MM.1S (cell line): ENCODE data around the gene VWC2.

Source experiments
- DNase-seq: peaks from one replicate; pipeline ENCODE4 v3.0.0-alpha.2; 2015
- H2AFZ ChIP-seq: fragments of 300-600 bp; sonication (generic); 2 replicates; pipeline ENCODE4 v1.6.0; 2016; ENCODE audit warnings: antibody characterized with exemption, low read length
- H3F3A ChIP-seq: fragments of 300-600 bp; sonication (generic); 2 replicates; pipeline ENCODE4 v1.6.1; 2016; ENCODE audit warnings: mild to moderate bottlenecking, antibody characterized with exemption, low read length, moderate library complexity, mixed read lengths; ENCODE audit not compliant: insufficient read depth
- H3K27ac ChIP-seq: fragments of 300-600 bp; sonication (generic); 2 replicates; pipeline ENCODE4 v1.5.1; 2016; ENCODE audit warnings: mild to moderate bottlenecking, low read length
- H3K27me3 ChIP-seq: fragments of 300-600 bp; sonication (generic); replicated peaks from 2 replicates; pipeline ENCODE4 v1.6.0; 2016; ENCODE audit warnings: low read length; ENCODE audit not compliant: insufficient read depth
- H3K36me3 ChIP-seq: fragments of 300-600 bp; sonication (generic); replicated peaks from 2 replicates; pipeline ENCODE4 v1.6.1; 2016; ENCODE audit warnings: mild to moderate bottlenecking, low read length, mixed read lengths; ENCODE audit not compliant: insufficient read depth
- H3K4me1 ChIP-seq: fragments of 300-600 bp; sonication (generic); 2 replicates; pipeline ENCODE4 v1.6.1; 2016; ENCODE audit warnings: low read length, mixed read lengths
- H3K4me2 ChIP-seq: fragments of 300-600 bp; sonication (generic); 2 replicates; pipeline ENCODE4 v1.6.0; 2016; ENCODE audit warnings: low read depth, low read length
- H3K4me3 ChIP-seq: fragments of 300-600 bp; sonication (generic); 2 replicates; pipeline ENCODE4 v1.5.1; 2016; ENCODE audit warnings: low read length, mixed read lengths
- H3K79me2 ChIP-seq: fragments of 300-600 bp; sonication (generic); 2 replicates; pipeline ENCODE4 v1.6.1; 2016; ENCODE audit warnings: mixed run types, low read length, mixed read lengths
- H3K9ac ChIP-seq: fragments of 300-600 bp; sonication (generic); 2 replicates; pipeline ENCODE4 v1.6.1; 2016; ENCODE audit warnings: low read length, mixed read lengths
- H3K9me2 ChIP-seq: fragments of 300-600 bp; sonication (generic); replicated peaks from 2 replicates; pipeline ENCODE4 v1.6.1; 2016; ENCODE audit warnings: mild to moderate bottlenecking, low read length, mixed read lengths; ENCODE audit not compliant: insufficient read depth
- H3K9me3 ChIP-seq: fragments of 300-600 bp; sonication (generic); replicated peaks from 2 replicates; pipeline ENCODE4 v1.6.1; 2016; ENCODE audit warnings: mild to moderate bottlenecking, low read length, mixed read lengths; ENCODE audit not compliant: insufficient read depth
- H4K20me1 ChIP-seq: fragments of 300-600 bp; sonication (generic); 2 replicates; pipeline ENCODE4 v1.6.1; 2016; ENCODE audit warnings: mild to moderate bottlenecking, low read length, moderate library complexity, mixed read lengths; ENCODE audit not compliant: insufficient read depth
- CTCF ChIP-seq: fragments of 300-600 bp; sonication (generic); IDR thresholded peaks from 2 replicates; pipeline ENCODE4 v1.5.1; 2016; ENCODE audit warnings: antibody characterized with exemption, low read length, mixed read lengths
- EZH2 ChIP-seq: fragments of 300-600 bp; sonication (generic); optimal IDR thresholded peaks from 2 replicates; pipeline ENCODE3; 2017; ENCODE audit warnings: low read depth, mild to moderate bottlenecking, antibody characterized with exemption, low read length, mixed read lengths
- EZH2phosphoT487 ChIP-seq: fragments of 300-600 bp; sonication (generic); IDR thresholded peaks from 2 replicates; pipeline ENCODE4 v1.6.1; 2018; ENCODE audit warnings: antibody characterized with exemption, low read length

The VWC2 gene

GRCh38 chr7:49769285-49769857 lies 4.1 kb upstream of the VWC2 start:
- 0 out of 2 replicates have a peak, but pooled peaks cover 4% of the 10 kb centered on the region for H3F3A ChIP-seq
- H3K79me2 ChIP-seq: no peaks in the 10 kb centered on the region
- no peaks in the 10 kb centered on the region for H3K27me3 ChIP-seq
- H3K9ac ChIP-seq: no peak overlapping the region
- TF ChIP-seq CTCF (no peak), EZH2 (no peak), EZH2phosphoT487 (no peak)
- H3K4me2 ChIP-seq: no peak overlapping the region
- no peak overlapping the region for H2AFZ ChIP-seq
- no peak overlapping the region for H3K4me3 ChIP-seq
- H3K27ac ChIP-seq: no peak overlapping the region
- no peaks in the 10 kb centered on the region for H3K36me3 ChIP-seq
- H3K9me3 ChIP-seq: no peaks in the 10 kb centered on the region
- DNase-seq: no peak
- H3K4me1 ChIP-seq: peaks cover 21% of the 10 kb centered on the region
- H4K20me1 ChIP-seq: no peaks in the 10 kb centered on the region
- no peaks in the 10 kb centered on the region for H3K9me2 ChIP-seq

GRCh38 chr7:49770838-49771237 lies 2.6 kb upstream of the VWC2 start:
- no peak overlapping the region for H3K9ac ChIP-seq
- no peaks in the 10 kb centered on the region for H3K9me2 ChIP-seq
- H3K27me3 ChIP-seq: no peaks in the 10 kb centered on the region
- no peaks in the 10 kb centered on the region for H3K79me2 ChIP-seq
- H3F3A ChIP-seq: 0 out of 2 replicates have a peak, but pooled peaks cover 4% of the 10 kb centered on the region
- peaks cover 21% of the 10 kb centered on the region for H3K4me1 ChIP-seq
- H4K20me1 ChIP-seq: no peaks in the 10 kb centered on the region
- H3K4me3 ChIP-seq: no peak overlapping the region
- no peak overlapping the region for H3K4me2 ChIP-seq
- no peak overlapping the region for H3K27ac ChIP-seq
- no peaks in the 10 kb centered on the region for H3K9me3 ChIP-seq
- no peak overlapping the region for H2AFZ ChIP-seq
- DNase-seq: no peak
- H3K36me3 ChIP-seq: no peaks in the 10 kb centered on the region
- TF ChIP-seq CTCF (no peak), EZH2phosphoT487 (no peak), EZH2 (no peak)

- Histone ChIP-seq H3K27ac (no peak overlapping the region), H3K9me2 (no peaks in the 10 kb centered on the region), H3K9ac (no peak overlapping the region), H3K4me1 (peaks cover 17% of the 10 kb centered on the region), H2AFZ (no peak overlapping the region), H4K20me1 (no peaks in the 10 kb centered on the region), H3K4me3 (no peak overlapping the region), H3K4me2 (no peak overlapping the region), H3K27me3 (no peaks in the 10 kb centered on the region), H3K9me3 (no peaks in the 10 kb centered on the region), H3K79me2 (no peaks in the 10 kb centered on the region), H3K36me3 (no peaks in the 10 kb centered on the region), H3F3A (0 out of 2 replicates have a peak, but pooled peaks cover 4% of the 10 kb centered on the region)
- DNase-seq: no peak
- TF ChIP-seq CTCF (no peak), EZH2phosphoT487 (no peak), EZH2 (no peak)
These were observed 1.8 kb upstream of the VWC2 start for GRCh38 chr7:49771427-49772176.
